ENCODE measurements around the gene DAPK2. TPM values are rescaled to one million over a fixed set of nuclear protein-coding genes. Genes with fewer than 3 reads are reported as not detected.
A peak's percentile ranks its signal among the peaks of the same experiment; 100 is the strongest.

The DAPK2 gene
- total and polyA plus RNA-seq, 5 donors from 2014 or later = 0.72 TPM; not detected in 4

- no peaks in the 10 kb centered on the region for H3K27me3 ChIP-seq (ENCODE audit: control insufficient read depth, insufficient read depth, low read length)
- no peaks in the 10 kb centered on the region for H3K9me3 ChIP-seq (ENCODE audit: control insufficient read depth in 2 of 2, low read length in 2 of 2)
- Mint-ChIP-seq H3K4me1 (peaks cover 0 to 4% (median 0%) of the 10 kb centered on the region in 4 donors), H3K27me3 (no peaks in the 10 kb centered on the region), H3K27ac (peak overlapping the region in 1 of 3 donors; percentile 47), H3K36me3 (no peaks in the 10 kb centered on the region), H3K4me3 (no peak overlapping the region), H3K9me3 (no peaks in the 10 kb centered on the region)
- H3K36me3 ChIP-seq (ENCODE audit: control insufficient read depth, insufficient read depth, low read length) = no peaks in the 10 kb centered on the region
- no peaks in the 10 kb centered on the region for H3K4me1 ChIP-seq (ENCODE audit: control insufficient read depth, insufficient read depth, low read length, poor library complexity, severe bottlenecking)
- no peak overlapping the region for H3K27ac ChIP-seq (ENCODE audit: insufficient read depth, low read length, poor library complexity, severe bottlenecking)
- H3K4me3 ChIP-seq (ENCODE audit: low read depth, low read length) = no peak overlapping the region
- DNase-seq = no peak
- ATAC-seq (ENCODE audit: low read depth in 2 of 2) = no peak
Observed at GRCh38 chr15:63991706-63992105, 54.6 kb downstream of the DAPK2 start.

DNA sequence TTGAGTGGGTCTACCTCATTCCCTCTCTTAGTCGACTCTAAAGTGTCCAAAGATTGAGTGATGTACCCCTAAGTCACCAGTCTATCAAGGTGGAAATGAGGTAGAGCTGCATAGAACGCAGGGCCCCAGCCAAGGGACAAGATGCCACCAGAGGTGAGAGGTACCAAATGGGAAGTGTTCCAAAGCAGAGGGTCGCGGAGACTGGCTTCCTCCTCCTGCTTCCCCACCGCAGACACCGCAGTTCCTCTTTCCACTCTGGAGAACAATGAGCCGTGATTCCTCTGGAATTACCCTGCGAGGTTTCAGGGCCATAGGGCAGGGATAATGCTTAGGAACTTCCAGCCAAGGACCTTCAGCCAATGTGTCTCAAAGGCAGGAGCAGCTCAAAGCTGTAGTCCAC lies 55.8 kb downstream of the DAPK2 start:
- H3K36me3 ChIP-seq (ENCODE audit: control insufficient read depth, insufficient read depth, low read length) = no peaks in the 10 kb centered on the region
- H3K9me3 ChIP-seq (ENCODE audit: control insufficient read depth in 2 of 2, low read length in 2 of 2) = no peaks in the 10 kb centered on the region
- H3K4me1 ChIP-seq (ENCODE audit: control insufficient read depth, insufficient read depth, low read length, poor library complexity, severe bottlenecking) = no peaks in the 10 kb centered on the region
- H3K9me3 Mint-ChIP-seq = no peaks in the 10 kb centered on the region
- no peak for ATAC-seq (ENCODE audit: low read depth in 2 of 2)
- H3K27me3 ChIP-seq (ENCODE audit: control insufficient read depth, insufficient read depth, low read length) = no peaks in the 10 kb centered on the region
- H3K27ac Mint-ChIP-seq = peak overlapping the region in 1 of 3 donors; percentile 61
- no peak overlapping the region for H3K4me3 ChIP-seq (ENCODE audit: low read depth, low read length)
- DNase-seq = no peak
- no peak overlapping the region for H3K27ac ChIP-seq (ENCODE audit: insufficient read depth, low read length, poor library complexity, severe bottlenecking)
- peaks cover 0 to 1% (median 0%) of the 10 kb centered on the region in 4 donors for H3K4me1 Mint-ChIP-seq
- no peak overlapping the region for H3K4me3 Mint-ChIP-seq
- H3K27me3 Mint-ChIP-seq = no peaks in the 10 kb centered on the region
- H3K36me3 Mint-ChIP-seq = no peaks in the 10 kb centered on the region

GRCh38 chr15:63987796-63988378 lies 58.4 kb downstream of the DAPK2 start:
- no peak for DNase-seq
- no peaks in the 10 kb centered on the region for H3K27me3 ChIP-seq (ENCODE audit: control insufficient read depth, insufficient read depth, low read length)
- no peaks in the 10 kb centered on the region for H3K9me3 Mint-ChIP-seq
- ATAC-seq (ENCODE audit: low read depth in 2 of 2) = no peak
- no peak overlapping the region for H3K4me3 Mint-ChIP-seq
- no peak overlapping the region for H3K4me3 ChIP-seq (ENCODE audit: low read depth, low read length)
- no peaks in the 10 kb centered on the region for H3K27me3 Mint-ChIP-seq
- H3K36me3 ChIP-seq (ENCODE audit: control insufficient read depth, insufficient read depth, low read length) = no peaks in the 10 kb centered on the region
- H3K27ac ChIP-seq (ENCODE audit: insufficient read depth, low read length, poor library complexity, severe bottlenecking) = no peak overlapping the region
- H3K4me1 Mint-ChIP-seq = no peaks in the 10 kb centered on the region
- no peaks in the 10 kb centered on the region for H3K4me1 ChIP-seq (ENCODE audit: control insufficient read depth, insufficient read depth, low read length, poor library complexity, severe bottlenecking)
- H3K9me3 ChIP-seq (ENCODE audit: control insufficient read depth in 2 of 2, low read length in 2 of 2) = no peaks in the 10 kb centered on the region
- H3K36me3 Mint-ChIP-seq = no peaks in the 10 kb centered on the region
- H3K27ac Mint-ChIP-seq = no peak overlapping the region

GRCh38 chr15:63986751-63987341 lies 59.4 kb downstream of the DAPK2 start:
- no peaks in the 10 kb centered on the region for H3K36me3 ChIP-seq (ENCODE audit: control insufficient read depth, insufficient read depth, low read length)
- Mint-ChIP-seq H3K4me3 (no peak overlapping the region), H3K4me1 (no peaks in the 10 kb centered on the region), H3K9me3 (no peaks in the 10 kb centered on the region), H3K36me3 (no peaks in the 10 kb centered on the region), H3K27me3 (no peaks in the 10 kb centered on the region), H3K27ac (peak overlapping the region in 1 of 3 donors; percentile 69)
- DNase-seq (no peak), ATAC-seq (ENCODE audit: low read depth in 2 of 2) (peak; percentile 41 to 46)
- no peaks in the 10 kb centered on the region for H3K27me3 ChIP-seq (ENCODE audit: control insufficient read depth, insufficient read depth, low read length)
- no peak overlapping the region for H3K4me3 ChIP-seq (ENCODE audit: low read depth, low read length)
- no peak overlapping the region for H3K27ac ChIP-seq (ENCODE audit: insufficient read depth, low read length, poor library complexity, severe bottlenecking)
- H3K4me1 ChIP-seq (ENCODE audit: control insufficient read depth, insufficient read depth, low read length, poor library complexity, severe bottlenecking) = no peaks in the 10 kb centered on the region
- H3K9me3 ChIP-seq (ENCODE audit: control insufficient read depth in 2 of 2, low read length in 2 of 2) = no peaks in the 10 kb centered on the region

- Mint-ChIP-seq H3K36me3 (no peaks in the 10 kb centered on the region), H3K4me3 (no peak overlapping the region), H3K9me3 (no peaks in the 10 kb centered on the region), H3K27ac (peak overlapping the region in 1 of 3 donors; percentile 69), H3K27me3 (no peaks in the 10 kb centered on the region), H3K4me1 (no peaks in the 10 kb centered on the region)
- Histone ChIP-seq H3K4me3 (ENCODE audit: low read depth, low read length) (no peak overlapping the region), H3K36me3 (ENCODE audit: control insufficient read depth, insufficient read depth, low read length) (no peaks in the 10 kb centered on the region), H3K9me3 (ENCODE audit: control insufficient read depth in 2 of 2, low read length in 2 of 2) (no peaks in the 10 kb centered on the region), H3K4me1 (ENCODE audit: control insufficient read depth, insufficient read depth, low read length, poor library complexity, severe bottlenecking) (no peaks in the 10 kb centered on the region), H3K27me3 (ENCODE audit: control insufficient read depth, insufficient read depth, low read length) (no peaks in the 10 kb centered on the region), H3K27ac (ENCODE audit: insufficient read depth, low read length, poor library complexity, severe bottlenecking) (no peak overlapping the region)
- ATAC-seq (ENCODE audit: low read depth in 2 of 2) = no peak
- no peak for DNase-seq
Observed at GRCh38 chr15:63986185-63986680, 60.1 kb downstream of the DAPK2 start.

- Histone ChIP-seq H3K27ac (ENCODE audit: insufficient read depth, low read length, poor library complexity, severe bottlenecking) (no peak overlapping the region), H3K4me3 (ENCODE audit: low read depth, low read length) (no peak overlapping the region), H3K36me3 (ENCODE audit: control insufficient read depth, insufficient read depth, low read length) (no peaks in the 10 kb centered on the region), H3K4me1 (ENCODE audit: control insufficient read depth, insufficient read depth, low read length, poor library complexity, severe bottlenecking) (no peaks in the 10 kb centered on the region), H3K27me3 (ENCODE audit: control insufficient read depth, insufficient read depth, low read length) (no peaks in the 10 kb centered on the region), H3K9me3 (ENCODE audit: control insufficient read depth in 2 of 2, low read length in 2 of 2) (no peaks in the 10 kb centered on the region)
- ATAC-seq (ENCODE audit: low read depth in 2 of 2) (no peak), DNase-seq (no peak)
- Mint-ChIP-seq H3K4me3 (no peak overlapping the region), H3K27ac (peak overlapping the region in 1 of 3 donors; percentile 69), H3K9me3 (no peaks in the 10 kb centered on the region), H3K36me3 (no peaks in the 10 kb centered on the region), H3K27me3 (no peaks in the 10 kb centered on the region), H3K4me1 (no peaks in the 10 kb centered on the region)
Observed at GRCh38 chr15:63985221-63986184, 60.8 kb downstream of the DAPK2 start.

GRCh38 chr15:63984331-63984730 lies 62.0 kb downstream of the DAPK2 start:
- H3K4me1 Mint-ChIP-seq = no peaks in the 10 kb centered on the region
- ATAC-seq (ENCODE audit: low read depth in 2 of 2) = no peak
- H3K4me1 ChIP-seq (ENCODE audit: control insufficient read depth, insufficient read depth, low read length, poor library complexity, severe bottlenecking) = no peaks in the 10 kb centered on the region
- no peak for DNase-seq
- H3K27me3 Mint-ChIP-seq = no peaks in the 10 kb centered on the region
- H3K27ac ChIP-seq (ENCODE audit: insufficient read depth, low read length, poor library complexity, severe bottlenecking) = no peak overlapping the region
- H3K9me3 ChIP-seq (ENCODE audit: control insufficient read depth in 2 of 2, low read length in 2 of 2) = no peaks in the 10 kb centered on the region
- no peak overlapping the region for H3K27ac Mint-ChIP-seq
- H3K4me3 Mint-ChIP-seq = no peak overlapping the region
- no peak overlapping the region for H3K4me3 ChIP-seq (ENCODE audit: low read depth, low read length)
- H3K36me3 Mint-ChIP-seq = no peaks in the 10 kb centered on the region
- H3K36me3 ChIP-seq (ENCODE audit: control insufficient read depth, insufficient read depth, low read length) = no peaks in the 10 kb centered on the region
- H3K9me3 Mint-ChIP-seq = no peaks in the 10 kb centered on the region
- H3K27me3 ChIP-seq (ENCODE audit: control insufficient read depth, insufficient read depth, low read length) = no peaks in the 10 kb centered on the region

Measured in CD4-positive, CD25-positive, alpha-beta regulatory T cell (primary cell).